ENCODE results near the gene STOML3. TPM values are rescaled to one million over a fixed set of nuclear protein-coding genes. Genes with fewer than 3 reads are reported as not detected.

STOML3 gene
- total and polyA plus RNA-seq, 7 donors: 0.03 to 0.60 (median 0.23) TPM; not detected in 4

- Histone ChIP-seq H3K27ac (no peak overlapping the region), H3K9me3 (no peaks in the 10 kb centered on the region), H3K4me3 (no peak overlapping the region), H3K27me3 (no peaks in the 10 kb centered on the region), H3K4me1 (no peaks in the 10 kb centered on the region), H3K36me3 (no peaks in the 10 kb centered on the region)
- no peak for TF ChIP-seq CTCF (IDR thresholded peaks at IDR 0.05)
- no peak for TF ChIP-seq EP300 (IDR thresholded peaks at IDR 0.05)
- TF ChIP-seq POLR2A (IDR thresholded peaks at IDR 0.05): no peak
- TF ChIP-seq POLR2AphosphoS5 (IDR thresholded peaks at IDR 0.05): no peak
- no peak for DNase-seq
- intact Hi-C loops (cut with DNase I): no loop called here
Observed at GRCh38 chr13:38933786-38934185, 56.8 kb downstream of the STOML3 start.

GRCh38 chr13:38922170-38922569, 68.5 kb downstream of the STOML3 start:
- DNase-seq: no peak
- TF ChIP-seq CTCF (IDR thresholded peaks at IDR 0.05): no peak
- no peak for TF ChIP-seq POLR2A (IDR thresholded peaks at IDR 0.05)
- no peak for TF ChIP-seq POLR2AphosphoS5 (IDR thresholded peaks at IDR 0.05)
- TF ChIP-seq EP300 (IDR thresholded peaks at IDR 0.05): no peak
- no peak overlapping the region for H3K4me3 ChIP-seq
- H3K36me3 ChIP-seq: no peaks in the 10 kb centered on the region
- no peaks in the 10 kb centered on the region for H3K4me1 ChIP-seq
- WGBS, 2 donors: 89 to 94% methylated on average over 1 of the region's 1 CpG
- no peaks in the 10 kb centered on the region for H3K9me3 ChIP-seq
- intact Hi-C loops (cut with DNase I): no loop called here
- no peaks in the 10 kb centered on the region for H3K27me3 ChIP-seq
- H3K27ac ChIP-seq: no peak overlapping the region

- no peak for DNase-seq
- intact Hi-C loops (cut with DNase I): no loop called here
- no peak for TF ChIP-seq POLR2AphosphoS5 (IDR thresholded peaks at IDR 0.05)
- no peak for TF ChIP-seq EP300 (IDR thresholded peaks at IDR 0.05)
- TF ChIP-seq POLR2A (IDR thresholded peaks at IDR 0.05): no peak
- TF ChIP-seq CTCF (IDR thresholded peaks at IDR 0.05): no peak
Observed at GRCh38 chr13:38921081-38921480, 69.5 kb downstream of the STOML3 start.

More at GRCh38 chr13:38921081-38921480, 69.5 kb downstream of the STOML3 start:
- Histone ChIP-seq H3K4me3 (no peak overlapping the region), H3K9me3 (no peaks in the 10 kb centered on the region), H3K27ac (no peak overlapping the region), H3K4me1 (no peaks in the 10 kb centered on the region), H3K27me3 (no peaks in the 10 kb centered on the region), H3K36me3 (no peaks in the 10 kb centered on the region)
- WGBS, 2 donors: 70 to 92% methylated on average over 2 of the region's 2 CpGs

Other genes starting within 250 kb of the STOML3 start
- gene PROSER1, start 47.3 kb upstream of the STOML3 start, total RNA-seq: 10 to 100 TPM; 12.2 to 13.7 (median 13.1) TPM
- gene PROSER1, start 47.3 kb upstream of the STOML3 start, polyA plus RNA-seq: 10 to 100 TPM in 2 of 3 donors, 1 to 10 TPM in 1; 9.2 to 20.3 (median 17.4) TPM
- 10 to 100 TPM; 14.5 to 16.9 (median 15.7) TPM for gene NHLRC3, start 47.6 kb upstream of the STOML3 start, total RNA-seq
- gene NHLRC3, start 47.6 kb upstream of the STOML3 start, polyA plus RNA-seq: 10 to 100 TPM in 1 of 3 donors, 1 to 10 TPM in 2; 2.4 to 12.0 (median 6.2) TPM